Testis (tissue), 3 donors: Measurements from ENCODE around the gene GPR35. TPM values are rescaled to one million over a fixed set of nuclear protein-coding genes. Genes with fewer than 3 reads are reported as not detected.

Experiments used
- DNase-seq: peaks from one replicate; pipeline ENCODE4 v3.0.0-alpha.2; 2019
- H3K27ac ChIP-seq, 2 donors: fragments of 200-600 bp; sonication (generic); one replicate each; pipeline ENCODE4 v1.5.1; 2019
- H3K27me3 ChIP-seq: fragments of 200-600 bp; sonication (generic); one replicate; pipeline ENCODE4 v1.5.1; 2019
- H3K36me3 ChIP-seq: fragments of 200-600 bp; sonication (generic); one replicate; pipeline ENCODE4 v1.5.1; 2017; ENCODE audit warnings: low read depth; ENCODE audit errors: missing control alignments
- H3K4me1 ChIP-seq: fragments of 200-600 bp; sonication (generic); one replicate; pipeline ENCODE4 v1.5.1; 2019
- H3K4me3 ChIP-seq, 2 donors: fragments of 200-600 bp; sonication (generic); one replicate each; pipeline ENCODE4 v1.5.1; 2017 to 2019
- H3K9me3 ChIP-seq: fragments of 200-600 bp; sonication (generic); one replicate; pipeline ENCODE4 v1.5.1; 2017
- POLR2A ChIP-seq: fragments of 450-650 bp; IDR thresholded peaks from one replicate; pipeline ENCODE4 v1.6.1; 2017; ENCODE audit warnings: antibody characterized with exemption, mild to moderate bottlenecking, moderate library complexity
- WGBS, 2 donors: methylation state at CpG; one replicate each; pipeline ENCODE4 v1.1.5; 2018; 5-methylcytosine and 5-hydroxymethylcytosine counted together
- intact Hi-C: fragments of 100-400 bp; cut with DNase I; formaldehyde crosslinking; loops from one replicate; pipeline ENCODE4 v1.15.1; 2023; ENCODE audit warnings: low total_unique reads
- polyA plus RNA-seq: library from polyadenylated mRNA; stranded (reverse); fragments of 350-450 nt; fragmentation: Illumina TruSeq; extraction: RNeasy Lipid Tissue Mini Kit (QIAGEN cat#74804); gene quantifications from one replicate; pipeline ENCODE4 v1.2.3, GENCODE V29; 2014; ENCODE audit warnings: low read depth, low replicate concordance; ENCODE audit not compliant: insufficient read depth
- total RNA-seq, 2 donors: library from RNA; depleted of rRNA; stranded (reverse); fragments of >200 nt; gene quantifications; one replicate each; pipeline ENCODE4 v1.2.3, GENCODE V29; 2016
- TF ChIP-seq, protein P1 (sequence below), 3 experiments: fragments of 450-650 bp in 2 of 3; fragments of 200-600 bp in 1 of 3; sonication (generic) in 1 of 3; IDR thresholded peaks; one replicate each; pipeline ENCODE4 v1.5.1; 2016 to 2019; ENCODE audit warnings: antibody characterized with exemption in 3 of 3, mild to moderate bottlenecking in 2 of 3, moderate library complexity in 1 of 3

Gene GPR35
- total and polyA plus RNA-seq, 3 donors from 2014 or later: 3.1 to 11.5 (median 9.5) TPM

DNA sequence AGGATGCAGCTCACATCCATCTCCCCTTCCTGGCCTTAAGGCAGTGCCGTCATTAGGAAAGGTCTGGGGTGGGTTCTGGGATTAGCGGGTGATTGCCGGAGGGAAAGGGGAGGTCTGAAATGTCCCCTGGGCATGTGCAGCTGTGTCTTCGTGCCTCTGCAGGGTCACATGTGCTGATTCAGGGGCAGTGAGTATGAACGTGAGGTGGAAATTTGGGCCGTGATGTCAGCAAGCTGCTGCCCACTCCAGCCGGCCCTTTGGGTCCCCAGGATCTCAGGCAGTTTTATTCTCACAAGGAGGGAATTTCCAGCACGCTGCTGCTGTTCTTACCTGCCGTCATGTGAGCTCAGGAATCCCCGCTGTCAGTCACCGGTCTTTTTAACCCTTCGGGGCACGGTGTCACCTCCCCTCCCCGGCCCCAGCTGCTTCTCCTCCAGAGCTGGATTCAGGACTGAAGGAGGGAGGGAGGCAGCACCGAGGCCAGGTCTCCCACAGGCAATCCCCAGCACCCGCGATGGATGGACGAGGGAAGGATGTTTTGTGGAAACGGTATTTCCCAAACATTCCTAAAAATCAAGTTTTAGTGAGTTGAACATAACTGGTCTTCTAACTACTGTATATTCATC lies 23.5 kb downstream of the GPR35 start:
- WGBS, 2 donors: 67 to 71% methylated on average over 18 to 19 of the region's 19 CpGs
- H3K36me3 ChIP-seq: no peaks in the 10 kb centered on the region
- no peaks in the 10 kb centered on the region for H3K27me3 ChIP-seq
- H3K4me1 ChIP-seq: no peaks in the 10 kb centered on the region
- no peak overlapping the region for H3K4me3 ChIP-seq
- intact Hi-C loops: no loop called here
- TF ChIP-seq POLR2A: no peak
- TF ChIP-seq, protein P1, sequence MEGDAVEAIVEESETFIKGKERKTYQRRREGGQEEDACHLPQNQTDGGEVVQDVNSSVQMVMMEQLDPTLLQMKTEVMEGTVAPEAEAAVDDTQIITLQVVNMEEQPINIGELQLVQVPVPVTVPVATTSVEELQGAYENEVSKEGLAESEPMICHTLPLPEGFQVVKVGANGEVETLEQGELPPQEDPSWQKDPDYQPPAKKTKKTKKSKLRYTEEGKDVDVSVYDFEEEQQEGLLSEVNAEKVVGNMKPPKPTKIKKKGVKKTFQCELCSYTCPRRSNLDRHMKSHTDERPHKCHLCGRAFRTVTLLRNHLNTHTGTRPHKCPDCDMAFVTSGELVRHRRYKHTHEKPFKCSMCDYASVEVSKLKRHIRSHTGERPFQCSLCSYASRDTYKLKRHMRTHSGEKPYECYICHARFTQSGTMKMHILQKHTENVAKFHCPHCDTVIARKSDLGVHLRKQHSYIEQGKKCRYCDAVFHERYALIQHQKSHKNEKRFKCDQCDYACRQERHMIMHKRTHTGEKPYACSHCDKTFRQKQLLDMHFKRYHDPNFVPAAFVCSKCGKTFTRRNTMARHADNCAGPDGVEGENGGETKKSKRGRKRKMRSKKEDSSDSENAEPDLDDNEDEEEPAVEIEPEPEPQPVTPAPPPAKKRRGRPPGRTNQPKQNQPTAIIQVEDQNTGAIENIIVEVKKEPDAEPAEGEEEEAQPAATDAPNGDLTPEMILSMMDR (IDR thresholded peaks at IDR 0.05): no peak
- no peak overlapping the region for H3K27ac ChIP-seq
- no peaks in the 10 kb centered on the region for H3K9me3 ChIP-seq
- DNase-seq: no peak

DNA sequence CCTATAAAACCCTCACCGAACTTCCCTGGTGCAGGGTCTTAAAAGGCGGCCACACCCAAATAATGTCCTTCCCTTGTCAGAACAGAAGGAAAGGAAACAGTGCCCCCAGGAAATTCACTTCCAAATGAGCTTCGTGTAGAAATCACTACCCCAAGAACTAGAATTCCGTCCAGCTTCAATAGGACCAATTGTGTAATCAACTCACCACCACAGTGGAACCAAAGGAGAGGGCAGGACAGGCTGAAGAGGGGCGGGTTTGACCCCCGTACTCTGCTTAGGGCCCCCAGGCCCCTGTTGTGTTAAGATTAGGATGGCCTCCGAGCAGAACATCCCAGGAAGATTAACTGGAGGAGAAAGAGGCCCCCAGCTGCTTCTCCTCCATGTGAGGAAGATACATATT lies 24.1 kb downstream of the GPR35 start:
- WGBS, 2 donors: 64 to 77% methylated on average over 7 of the region's 7 CpGs
- DNase-seq: no peak
- Histone ChIP-seq H3K9me3 (no peaks in the 10 kb centered on the region), H3K27ac (no peak overlapping the region), H3K27me3 (no peaks in the 10 kb centered on the region), H3K36me3 (no peaks in the 10 kb centered on the region), H3K4me1 (no peaks in the 10 kb centered on the region), H3K4me3 (no peak overlapping the region)
- no peak for TF ChIP-seq POLR2A
- TF ChIP-seq, protein P1 (IDR thresholded peaks at IDR 0.05): no peak
- intact Hi-C loops: no loop called here

DNA sequence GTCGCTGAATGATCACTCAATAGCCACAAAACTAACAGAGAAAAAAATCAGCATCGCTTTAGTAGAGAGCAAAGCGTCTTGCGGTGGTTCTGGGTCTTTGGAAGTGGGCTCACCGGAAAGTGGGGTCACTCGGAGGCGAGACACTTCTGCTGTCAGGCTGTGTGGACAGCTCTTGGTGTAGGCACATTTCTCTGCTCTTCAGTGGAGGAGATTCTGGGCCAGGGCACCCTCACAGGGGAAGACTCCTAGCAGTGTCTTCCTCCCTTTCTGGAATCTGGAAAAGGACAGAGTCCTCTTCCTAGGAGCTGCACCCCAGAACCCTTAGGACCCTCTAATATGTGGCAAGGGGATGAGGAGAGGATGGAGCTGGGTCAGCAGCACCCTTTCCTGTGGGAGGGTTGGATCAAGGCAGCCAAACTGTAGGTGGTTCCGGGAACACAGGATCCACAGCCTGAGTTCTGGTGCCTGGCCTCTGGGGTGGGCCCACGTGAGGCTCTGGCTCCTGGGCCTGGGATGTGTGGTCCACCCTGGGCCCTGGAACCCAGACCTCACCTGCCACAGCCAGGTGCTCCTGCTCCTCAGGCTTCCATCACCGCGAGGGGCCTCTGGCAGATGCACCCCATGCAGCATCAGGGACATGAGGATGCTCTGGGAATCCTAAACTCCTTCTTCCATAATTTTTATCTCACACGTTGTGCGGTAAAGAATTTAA lies 25.1 kb downstream of the GPR35 start:
- no peaks in the 10 kb centered on the region for H3K9me3 ChIP-seq
- WGBS, 2 donors: 90 to 93% methylated on average over 12 to 13 of the region's 13 CpGs
- no peak for DNase-seq
- no peak overlapping the region for H3K4me3 ChIP-seq
- intact Hi-C loops: no loop called here
- H3K27me3 ChIP-seq: no peaks in the 10 kb centered on the region
- no peak overlapping the region for H3K27ac ChIP-seq
- no peak for TF ChIP-seq POLR2A
- TF ChIP-seq, protein P1 (IDR thresholded peaks at IDR 0.05): no peak
- H3K4me1 ChIP-seq: no peaks in the 10 kb centered on the region
- no peaks in the 10 kb centered on the region for H3K36me3 ChIP-seq

DNA sequence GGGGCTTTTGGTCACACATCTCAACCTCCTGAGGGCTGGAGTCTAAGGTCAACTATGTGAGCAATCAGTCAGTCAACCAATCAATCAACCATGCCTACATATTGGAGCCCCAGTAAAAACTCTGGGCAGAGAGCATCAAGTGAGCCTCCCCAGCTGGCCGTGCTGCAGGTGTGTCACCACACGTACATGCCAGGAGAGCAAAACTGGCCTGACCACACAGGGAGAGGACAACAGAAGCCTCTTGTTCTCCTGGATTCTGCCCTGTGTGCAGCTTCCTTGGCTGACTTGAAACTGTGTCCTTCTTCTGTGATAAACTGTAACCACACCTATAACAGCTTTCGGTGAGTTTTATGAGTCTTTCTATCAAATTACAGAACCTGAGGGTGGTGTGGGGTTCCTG lies 25.9 kb downstream of the GPR35 start:
- Histone ChIP-seq H3K4me3 (no peak overlapping the region), H3K27me3 (no peaks in the 10 kb centered on the region), H3K9me3 (no peaks in the 10 kb centered on the region), H3K27ac (no peak overlapping the region), H3K4me1 (no peaks in the 10 kb centered on the region), H3K36me3 (no peaks in the 10 kb centered on the region)
- 67 to 80% methylated on average over 1 to 3 of the region's 3 CpGs for WGBS, 2 donors
- intact Hi-C loops: no loop called here
- no peak for DNase-seq
- TF ChIP-seq, protein P1 (IDR thresholded peaks at IDR 0.05): no peak
- TF ChIP-seq POLR2A: no peak
